Endothelial cell of umbilical vein (primary cell): ENCODE measurements around the gene PHEX. TPM values are rescaled to one million over a fixed set of nuclear protein-coding genes. Genes with fewer than 3 reads are reported as not detected.

Source experiments
- BruUV-seq: library from RNA; stranded (reverse); fragments of 400-500 nt; replicated peaks from 2 replicates; lab custom pipeline; 2021; lab: Mats Ljungman, UMichigan
- CTCF ChIA-PET: fragments of 300-600, 350-600 bp; sonication (Branson Sonifier 250); formaldehyde crosslinking; loops from one replicate; lab custom pipeline; 2021; ENCODE audit warnings: antibody characterized with exemption, inconsistent platforms; lab: Charles Lee
- POLR2A ChIA-PET: fragments of 300-600, 350-600 bp; sonication (Branson Sonifier 250); formaldehyde crosslinking; loops from one replicate; lab custom pipeline; 2021; ENCODE audit warnings: antibody characterized with exemption, inconsistent platforms; lab: Charles Lee
- DNase-seq: peaks from one replicate; pipeline ENCODE4 v3.0.0-alpha.2; 2011; ENCODE audit warnings: low read depth, low spot score
- FAIRE-seq: peaks from 2 replicates; lab custom pipeline; 2011; peaks lifted over from hg19 to GRCh38; lab: Jason Lieb, UNC
- H2AFZ ChIP-seq: 2 replicates; pipeline ENCODE4 v1.6.0; 2012; ENCODE audit warnings: low read depth, low read length, control low read depth, inconsistent platforms
- H3K27ac ChIP-seq: 2 replicates; pipeline ENCODE4 v1.5.1; 2011; ENCODE audit warnings: low read depth, mild to moderate bottlenecking, control low read depth, low read length, moderate library complexity; ENCODE audit not compliant: insufficient read depth
- H3K27me3 ChIP-seq, 2 experiments: 2 replicates each; pipeline versions ENCODE4 v1.6.0 to v1.6.1; 2011; ENCODE audit warnings: low read length in 2 of 2, mixed read lengths in 1 of 2; ENCODE audit not compliant: control insufficient read depth in 2 of 2, insufficient read depth in 2 of 2
- H3K36me3 ChIP-seq, 2 experiments: 2 replicates in 1 of 2; 3 replicates in 1 of 2; pipeline ENCODE4 v1.5.1; 2011; ENCODE audit warnings: low read length in 2 of 2, mild to moderate bottlenecking in 1 of 2, moderate library complexity in 1 of 2; ENCODE audit not compliant: control insufficient read depth in 2 of 2, insufficient read depth in 2 of 2; ENCODE audit errors: extremely low read depth in 1 of 2
- H3K4me1 ChIP-seq: 3 replicates; pipeline ENCODE4 v1.5.1; 2011; ENCODE audit warnings: mild to moderate bottlenecking, low read length; ENCODE audit not compliant: control insufficient read depth, insufficient read depth; ENCODE audit errors: extremely low read depth
- H3K4me2 ChIP-seq: 2 replicates; pipeline ENCODE4 v1.6.1; 2011; ENCODE audit warnings: low read length, control low read depth, mixed read lengths; ENCODE audit not compliant: insufficient read depth
- H3K4me3 ChIP-seq, 3 experiments: fragments of 200-600 bp in 1 of 3; sonication (generic), shearing (Covaris generic) in 1 of 3; replicated peaks in 1 of 3; 2 replicates each; pipeline ENCODE4 v1.5.1; 2011 to 2016; ENCODE audit warnings: control low read depth in 3 of 3, low read length in 3 of 3, mild to moderate bottlenecking in 2 of 3, inconsistent platforms in 1 of 3, low read depth in 1 of 3, moderate library complexity in 1 of 3; ENCODE audit not compliant: insufficient read depth in 1 of 3
- H3K79me2 ChIP-seq: 2 replicates; pipeline ENCODE4 v1.6.0; 2012; ENCODE audit warnings: low read length, inconsistent platforms; ENCODE audit not compliant: control insufficient read depth, insufficient read depth
- H3K9ac ChIP-seq: replicated peaks from 2 replicates; pipeline ENCODE3; 2011; ENCODE audit warnings: low read length, control low read depth; ENCODE audit not compliant: insufficient read depth; ENCODE audit errors: extremely low read depth
- H3K9me1 ChIP-seq: replicated peaks from 3 replicates; pipeline ENCODE4 v1.6.0; 2011; ENCODE audit warnings: mild to moderate bottlenecking, low read length; ENCODE audit not compliant: control insufficient read depth, insufficient read depth; ENCODE audit errors: extremely low read depth
- H3K9me3 ChIP-seq: replicated peaks from 2 replicates; pipeline ENCODE4 v1.5.1; 2012; ENCODE audit warnings: low read length, inconsistent platforms; ENCODE audit not compliant: control insufficient read depth, insufficient read depth
- H4K20me1 ChIP-seq: replicated peaks from 2 replicates; pipeline ENCODE3; 2011; ENCODE audit warnings: mild to moderate bottlenecking, low read length; ENCODE audit not compliant: control insufficient read depth, insufficient read depth; ENCODE audit errors: extremely low read depth
- FOS ChIP-seq: IDR thresholded peaks from 2 replicates; pipeline ENCODE4 v1.6.1; 2011; ENCODE audit warnings: mild to moderate bottlenecking, low read length, moderate library complexity, borderline replicate concordance; ENCODE audit not compliant: insufficient read depth
- GATA2 ChIP-seq: IDR thresholded peaks from 2 replicates; pipeline ENCODE4 v1.7.0; 2011; ENCODE audit warnings: low read depth, mild to moderate bottlenecking, moderate library complexity, mixed read lengths, low read length; ENCODE audit not compliant: insufficient read length, insufficient read depth
- JUN ChIP-seq: IDR thresholded peaks from 2 replicates; pipeline ENCODE4 v1.6.1; 2011; ENCODE audit warnings: borderline replicate concordance, low read depth; ENCODE audit not compliant: insufficient read length, insufficient read depth
- POLR2AphosphoS5 ChIP-seq: IDR thresholded peaks from 2 replicates; pipeline ENCODE4 v1.6.1; 2012; ENCODE audit warnings: low read depth, mild to moderate bottlenecking, control low read depth, low read length, moderate library complexity; ENCODE audit not compliant: insufficient read depth
- dilution Hi-C: fragments of 300-500 bp; cut with MboI; formaldehyde crosslinking; loops from one replicate; pipeline ENCODE4 v1.15.0; 2019; ENCODE audit warnings: low sequenced_read_pairs; ENCODE audit not compliant: extremely low pct_ligation_motif_present
- intact Hi-C: fragments of 100-400 bp; cut with micrococcal nuclease; formaldehyde crosslinking; loops from one replicate; pipeline ENCODE4 v1.10.0; 2022
- polyA plus RNA-seq, 4 experiments: library from polyadenylated mRNA; depleted of rRNA in 3 of 4; stranded (reverse) in 3 of 4; unstranded in 1 of 4; fragments of >200 nt; gene quantifications; 2 replicates each; pipeline versions ENCODE4 v1.2.1 to v1.2.3, GENCODE V29; 2011 to 2012; ENCODE audit warnings: missing spikeins in 1 of 4
- total RNA-seq: library from RNA; stranded (reverse); gene quantifications from 2 replicates; pipeline ENCODE4 v1.2.3, GENCODE V29; 2021

The PHEX gene
- total and polyA plus RNA-seq, 2 donors (not counting 3 experiments of a cell fraction or from before 2014, with no cell fraction given), result 0.07 to 0.44 TPM

DNA sequence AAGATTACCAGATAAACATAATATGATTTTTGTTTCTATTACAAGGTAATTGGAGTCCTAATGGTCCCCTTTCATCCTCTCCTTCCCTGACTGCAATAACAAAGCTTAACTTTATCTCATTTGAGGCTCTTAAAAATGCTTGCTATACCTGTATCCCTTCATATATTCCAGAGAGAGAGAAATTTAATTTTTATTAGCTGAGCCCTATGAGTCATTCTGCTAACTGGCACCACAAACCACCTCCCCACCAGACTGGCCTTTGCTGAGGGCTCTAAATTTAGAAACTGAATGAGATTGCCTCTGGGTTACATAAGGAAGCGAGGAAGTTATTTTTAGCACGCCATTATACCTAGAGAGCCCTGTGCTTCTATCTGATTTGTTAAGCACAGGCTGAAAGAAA lies 268.0 kb downstream of the PHEX start:
- intact Hi-C loops, result no loop called here
- no peaks in the 10 kb centered on the region for H3K9me3 ChIP-seq
- H3K4me1 ChIP-seq, result no peaks in the 10 kb centered on the region
- H3K9me1 ChIP-seq, result no peaks in the 10 kb centered on the region
- peak; percentile 44 for DNase-seq
- TF ChIP-seq GATA2 (no peak), FOS (peak; percentile 49), JUN (peak; percentile 16), POLR2AphosphoS5 (no peak)
- H3K27me3 ChIP-seq, result no peaks in the 10 kb centered on the region
- peak; percentile 78 for FAIRE-seq
- ChIA-PET CTCF (interaction anchor here (1.2 kb wide), 1 partner anchor 165 kb away, joined by 3 read pairs; no protein-coding TSS in a partner anchor), POLR2A (no interaction called here)
- no peak overlapping the region for H3K27ac ChIP-seq
- no peak overlapping the region for H2AFZ ChIP-seq
- no TSS peak for BruUV-seq
- no peaks in the 10 kb centered on the region for H3K79me2 ChIP-seq
- no peak overlapping the region for H3K9ac ChIP-seq
- H3K4me3 ChIP-seq, result no peak overlapping the region
- no peaks in the 10 kb centered on the region for H4K20me1 ChIP-seq
- peak overlapping the region; percentile 31 for H3K4me2 ChIP-seq
- dilution Hi-C loops, result no loop called here
- H3K36me3 ChIP-seq, result no peaks in the 10 kb centered on the region

Other genes starting within 250 kb of the PHEX start
- 14.5 and 16.4 TPM in 2 replicates for gene MBTPS2, start 192.7 kb upstream of the PHEX start, total RNA-seq
- 8.8 and 11.4 TPM in 2 replicates for gene MBTPS2, start 192.7 kb upstream of the PHEX start, polyA plus RNA-seq
- gene YY2, start 176.3 kb upstream of the PHEX start, total RNA-seq, result 2.4 and 3.0 TPM in 2 replicates
- 0.59 and 0.86 TPM in 2 replicates for gene YY2, start 176.3 kb upstream of the PHEX start, polyA plus RNA-seq
- 173 and 177 TPM in 2 replicates for gene SMS, start 91.6 kb upstream of the PHEX start, total RNA-seq
- gene SMS, start 91.6 kb upstream of the PHEX start, polyA plus RNA-seq, result 45.5 and 57.1 TPM in 2 replicates
- gene CBLL2, start 240.6 kb downstream of the PHEX start, total RNA-seq, result not detected in 2 replicates
- not detected in 2 replicates for gene CBLL2, start 240.6 kb downstream of the PHEX start, polyA plus RNA-seq